ENCODE results near the gene LPCAT3.

The LPCAT3 gene

GRCh38 chr12:6937481-6938352 is 80.6 kb downstream of the LPCAT3 start:
- DNase-seq (ENCODE audit: low read depth): peak; percentile 90

GRCh38 chr12:6936636-6937480 is 81.4 kb downstream of the LPCAT3 start:
- no peak for DNase-seq (ENCODE audit: low read depth)

GRCh38 chr12:6936194-6936635 is 82.1 kb downstream of the LPCAT3 start:
- DNase-seq (ENCODE audit: low read depth): no peak

- DNase-seq (ENCODE audit: low read depth): no peak
Measured at GRCh38 chr12:6935371-6936193, 82.7 kb downstream of the LPCAT3 start.

- no peak for DNase-seq (ENCODE audit: low read depth)
Measured at GRCh38 chr12:6934110-6934509, 84.2 kb downstream of the LPCAT3 start.

GRCh38 chr12:6932766-6933165 is 85.5 kb downstream of the LPCAT3 start:
- no peak for DNase-seq (ENCODE audit: low read depth)

- DNase-seq (ENCODE audit: low read depth): no peak
Measured at GRCh38 chr12:6929466-6930452, 88.5 kb downstream of the LPCAT3 start.

- DNase-seq (ENCODE audit: low read depth): no peak
Measured at GRCh38 chr12:6928703-6929407, 89.4 kb downstream of the LPCAT3 start.

GRCh38 chr12:6928022-6928702 is 90.1 kb downstream of the LPCAT3 start:
- DNase-seq (ENCODE audit: low read depth): no peak

- DNase-seq (ENCODE audit: low read depth): peak; percentile 32
Measured at GRCh38 chr12:6927379-6928021, 90.8 kb downstream of the LPCAT3 start, which contains the start of gene ATN1. Gene ATN1, plus strand, starts transcription at chr12:6927959. Its CDS starts 6,043 bp downstream, at chr12:6934002.

Measured in activated T-cell treated with anti-CD3 and anti-CD28 coated beads for 48 hours (primary cell).